ENCODE data around the gene DYTN. TPM values are rescaled to one million over a fixed set of nuclear protein-coding genes. Genes with fewer than 3 reads are reported as not detected.
A peak's percentile ranks its signal among the peaks of the same experiment; 100 is the strongest.

Gene DYTN
- total RNA-seq, 1 experiment from 2014 or later: not detected

DNA sequence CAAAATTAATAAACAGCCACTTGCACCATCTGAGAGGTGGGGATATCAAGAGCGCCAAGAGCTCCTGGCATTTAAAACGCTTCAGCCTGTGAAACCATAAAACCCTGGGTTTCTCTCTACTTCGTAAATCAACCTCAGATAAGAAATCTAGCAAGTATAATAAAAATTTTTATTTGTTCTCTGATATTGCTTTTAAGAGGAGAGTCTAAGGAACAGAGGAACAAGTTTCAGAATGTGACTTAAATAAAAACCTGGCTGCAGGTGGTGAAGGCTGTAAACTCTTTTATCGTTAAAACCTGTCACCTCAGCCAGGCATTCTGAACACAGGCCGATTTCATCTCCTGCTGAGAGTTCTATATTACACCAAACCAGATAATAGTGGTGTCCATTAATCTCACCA, 9.9 kb downstream of the DYTN start:
- Histone ChIP-seq H3K36me3 (ENCODE audit: control insufficient read depth in 1 of 2, insufficient read depth in 2 of 2, low read length in 2 of 2) (no peaks in the 10 kb centered on the region), H3K4me1 (ENCODE audit: control insufficient read depth in 1 of 2, insufficient read depth in 2 of 2, low read length in 2 of 2) (no peaks in the 10 kb centered on the region), H3K27ac (ENCODE audit: low read depth, low read length) (no peak overlapping the region), H3K27me3 (ENCODE audit: insufficient read depth, low read length) (0 out of 2 replicates have a peak, but pooled peaks cover 7% of the 10 kb centered on the region), H4K20me1 (ENCODE audit: insufficient read depth) (no peaks in the 10 kb centered on the region), H3K79me2 (ENCODE audit: insufficient read depth, low read length) (no peaks in the 10 kb centered on the region), H3K9me2 (ENCODE audit: insufficient read depth) (no peaks in the 10 kb centered on the region), H3K4me3 (replicated peaks in 1 of 2; ENCODE audit: low read depth in 1 of 2, low read length in 2 of 2) (no peak overlapping the region), H3K4me2 (ENCODE audit: low read length) (no peak overlapping the region), H3K9ac (ENCODE audit: low read length) (no peak overlapping the region), H2AFZ (ENCODE audit: low read depth, low read length, poor library complexity, severe bottlenecking) (no peak overlapping the region), H3K9me3 (ENCODE audit: control insufficient read depth in 1 of 2, insufficient read depth in 1 of 2, low read depth in 1 of 2, low read length in 2 of 2) (no peaks in the 10 kb centered on the region)
- POLR2A ChIA-PET: no interaction called here
- no peak for ATAC-seq
- DNase-seq (ENCODE audit: low read depth, low spot score): no peak
- TF ChIP-seq REST (IDR thresholded peaks at IDR 0.05; ENCODE audit: low read depth): no peak
- 0 out of 2 replicates have a peak, but pooled peaks have one; percentile 21 for TF ChIP-seq EZH2phosphoT487 (IDR thresholded peaks at IDR 0.05; ENCODE audit: borderline replicate concordance)
- CTCF ChIA-PET: no interaction called here
- RAD21 ChIA-PET (ENCODE audit: low non-redundant PET in 1 of 2, low total read pairs in 2 of 2, uncharacterized antibody in 2 of 2, unreplicated experiment in 2 of 2): no interaction called here
- intact Hi-C loops (cut with micrococcal nuclease): no loop called here
- BruUV-seq (replicated peaks): no TSS peak

DNA sequence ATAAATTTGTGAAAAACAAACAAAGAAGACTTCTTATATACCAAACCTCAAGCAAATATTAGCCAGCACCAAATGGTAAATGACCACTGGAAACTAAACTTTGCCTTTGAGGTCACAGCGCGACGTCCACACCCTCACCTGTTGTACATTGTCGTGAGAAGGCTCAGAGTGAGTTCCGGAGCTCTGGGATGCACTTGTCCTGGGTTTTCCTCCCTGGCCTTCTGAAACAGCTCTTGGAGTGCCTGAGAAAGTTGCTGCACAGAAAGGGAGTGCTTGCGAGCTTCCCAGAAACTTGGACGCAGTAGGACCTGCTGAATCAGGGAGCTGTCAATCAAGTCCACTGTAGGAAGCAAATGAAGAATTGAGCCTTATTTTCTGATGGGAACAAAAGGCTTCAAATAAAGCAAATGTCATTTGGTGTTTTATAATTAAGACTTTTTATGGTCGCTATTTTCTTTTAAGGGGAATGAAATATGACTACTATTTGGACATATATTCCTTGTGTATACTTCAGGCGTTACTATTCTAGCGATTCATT, 11.0 kb downstream of the DYTN start:
- Histone ChIP-seq H2AFZ (ENCODE audit: low read depth, low read length, poor library complexity, severe bottlenecking) (no peak overlapping the region), H3K9me3 (ENCODE audit: control insufficient read depth in 1 of 2, insufficient read depth in 1 of 2, low read depth in 1 of 2, low read length in 2 of 2) (no peaks in the 10 kb centered on the region), H3K9me2 (ENCODE audit: insufficient read depth) (no peaks in the 10 kb centered on the region), H3K27me3 (ENCODE audit: insufficient read depth, low read length) (0 out of 2 replicates have a peak, but pooled peaks cover 7% of the 10 kb centered on the region), H3K27ac (ENCODE audit: low read depth, low read length) (no peak overlapping the region), H3K36me3 (ENCODE audit: control insufficient read depth in 1 of 2, insufficient read depth in 2 of 2, low read length in 2 of 2) (no peaks in the 10 kb centered on the region), H4K20me1 (ENCODE audit: insufficient read depth) (no peaks in the 10 kb centered on the region), H3K79me2 (ENCODE audit: insufficient read depth, low read length) (no peaks in the 10 kb centered on the region), H3K4me1 (ENCODE audit: control insufficient read depth in 1 of 2, insufficient read depth in 2 of 2, low read length in 2 of 2) (no peaks in the 10 kb centered on the region), H3K4me2 (ENCODE audit: low read length) (no peak overlapping the region), H3K4me3 (replicated peaks in 1 of 2; ENCODE audit: low read depth in 1 of 2, low read length in 2 of 2) (no peak overlapping the region), H3K9ac (ENCODE audit: low read length) (no peak overlapping the region)
- DNase-seq (ENCODE audit: low read depth, low spot score) (no peak), ATAC-seq (no peak)
- BruUV-seq (replicated peaks): no TSS peak
- TF ChIP-seq ZNF274 (IDR thresholded peaks at IDR 0.05; ENCODE audit: low read depth, low read length) (no peak), EZH2phosphoT487 (IDR thresholded peaks at IDR 0.05; ENCODE audit: borderline replicate concordance) (no peak), RAD21 (IDR thresholded peaks at IDR 0.05; ENCODE audit: low read depth) (no peak), TCF7L2 (IDR thresholded peaks at IDR 0.05; ENCODE audit: borderline replicate concordance, extremely low read depth, insufficient read depth, insufficient read length) (no peak), EGR1 (IDR thresholded peaks at IDR 0.05; ENCODE audit: low read depth) (no peak), FOSL1 (IDR thresholded peaks at IDR 0.05; ENCODE audit: low read depth) (no peak), ZFX (IDR thresholded peaks at IDR 0.05) (no peak), ZBTB33 (IDR thresholded peaks at IDR 0.05; ENCODE audit: extremely low read depth, insufficient replicate concordance, low read length) (no peak), CBX3 (IDR thresholded peaks at IDR 0.05; ENCODE audit: low read depth) (no peak), ELF1 (IDR thresholded peaks at IDR 0.05; ENCODE audit: borderline replicate concordance, low read depth) (no peak), SIN3A (IDR thresholded peaks at IDR 0.05; ENCODE audit: low read depth) (no peak)
- TF ChIP-seq, protein P1, sequence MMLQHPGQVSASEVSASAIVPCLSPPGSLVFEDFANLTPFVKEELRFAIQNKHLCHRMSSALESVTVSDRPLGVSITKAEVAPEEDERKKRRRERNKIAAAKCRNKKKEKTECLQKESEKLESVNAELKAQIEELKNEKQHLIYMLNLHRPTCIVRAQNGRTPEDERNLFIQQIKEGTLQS (IDR thresholded peaks at IDR 0.05): no peak
- TF ChIP-seq, protein P2, sequence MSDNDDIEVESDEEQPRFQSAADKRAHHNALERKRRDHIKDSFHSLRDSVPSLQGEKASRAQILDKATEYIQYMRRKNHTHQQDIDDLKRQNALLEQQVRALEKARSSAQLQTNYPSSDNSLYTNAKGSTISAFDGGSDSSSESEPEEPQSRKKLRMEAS (IDR thresholded peaks at IDR 0.05): no peak
- intact Hi-C loops (cut with micrococcal nuclease): no loop called here
- RAD21 ChIA-PET (ENCODE audit: low non-redundant PET in 1 of 2, low total read pairs in 2 of 2, uncharacterized antibody in 2 of 2, unreplicated experiment in 2 of 2): no interaction called here
- CTCF ChIA-PET: no interaction called here
- POLR2A ChIA-PET: no interaction called here

All from HCT116 (cell line).